Caco-2 (cell line): ENCODE measurements around the gene ALG9. TPM values are rescaled to one million over a fixed set of nuclear protein-coding genes. Genes with fewer than 3 reads are reported as not detected.

Experiments used
- BruUV-seq: library from RNA; stranded (reverse); fragments of 400-500 nt; replicated peaks from 2 replicates; lab custom pipeline; 2021; lab: Mats Ljungman, UMichigan
- CTCF ChIA-PET: fragments of 300-600 bp; sonication (Branson Sonifier 250); formaldehyde crosslinking; loops from one replicate; lab custom pipeline; 2022; ENCODE audit warnings: antibody characterized with exemption; lab: Charles Lee
- POLR2A ChIA-PET: fragments of 300-600 bp; sonication (Branson Sonifier 250); formaldehyde crosslinking; loops from one replicate; lab custom pipeline; 2022; ENCODE audit warnings: antibody characterized with exemption; lab: Charles Lee
- DNase-seq, 2 experiments: peaks; one replicate each; pipeline versions ENCODE4 v3.0.0 to v3.0.0-alpha.2; 2020 to 2022
- H3K27me3 ChIP-seq: replicated peaks from 2 replicates; pipeline ENCODE4 v1.6.0; 2011; ENCODE audit warnings: low read length; ENCODE audit not compliant: control insufficient read depth, insufficient read depth
- H3K36me3 ChIP-seq: 2 replicates; pipeline ENCODE4 v1.5.1; 2011; ENCODE audit warnings: low read length; ENCODE audit not compliant: control insufficient read depth, insufficient read depth
- H3K4me1 ChIP-seq: fragments of 250-450 bp; sonication (Bioruptor Pico); 2 replicates; pipeline ENCODE4 v1.5.1; 2020; ENCODE audit warnings: mild to moderate bottlenecking
- H3K4me3 ChIP-seq: 2 replicates; pipeline ENCODE4 v1.5.1; 2011; ENCODE audit warnings: low read depth, mild to moderate bottlenecking, control low read depth, low read length
- H3K9me3 ChIP-seq: fragments of 250-450 bp; sonication (Bioruptor Pico); 2 replicates; pipeline ENCODE4 v1.5.1; 2020; ENCODE audit warnings: mild to moderate bottlenecking, moderate library complexity
- H3K27ac Mint-ChIP-seq: one replicate; pipeline ENCODE4 v1.8.0; 2022; ENCODE audit warnings: mixed read lengths; ENCODE audit not compliant: unreplicated experiment
- H3K27me3 Mint-ChIP-seq: one replicate; pipeline ENCODE4 v1.8.0; 2022; ENCODE audit warnings: mixed read lengths; ENCODE audit not compliant: insufficient read depth, unreplicated experiment
- H3K36me3 Mint-ChIP-seq: one replicate; pipeline ENCODE4 v1.8.0; 2022; ENCODE audit warnings: mild to moderate bottlenecking, mixed read lengths; ENCODE audit not compliant: insufficient read depth, unreplicated experiment
- H3K4me1 Mint-ChIP-seq: one replicate; pipeline ENCODE4 v1.8.0; 2022; ENCODE audit warnings: low read depth, mixed read lengths; ENCODE audit not compliant: unreplicated experiment
- H3K4me3 Mint-ChIP-seq: one replicate; pipeline ENCODE4 v1.8.0; 2022; ENCODE audit warnings: mild to moderate bottlenecking, moderate library complexity, mixed read lengths; ENCODE audit not compliant: unreplicated experiment
- H3K9me3 Mint-ChIP-seq: one replicate; pipeline ENCODE4 v1.8.0; 2022; ENCODE audit warnings: mixed read lengths; ENCODE audit not compliant: unreplicated experiment
- intact Hi-C: fragments of 100-400 bp; cut with micrococcal nuclease; formaldehyde crosslinking; loops from one replicate; pipeline ENCODE4 v1.10.0; 2022; ENCODE audit not compliant: unreplicated experiment
- total RNA-seq: library from RNA; stranded (reverse); gene quantifications from 2 replicates; pipeline ENCODE4 v1.2.3, GENCODE V29; 2022
- TF ChIP-seq, protein P1 (sequence below), 2 experiments: fragments of 200-600 bp in 1 of 2; IDR thresholded peaks; 1 replicate in 1 of 2; 2 replicates in 1 of 2; pipeline versions ENCODE4 v1.5.1 to v1.8.0; 2011 to 2022; ENCODE audit warnings: antibody characterized with exemption in 1 of 2, control low read depth in 1 of 2, inconsistent platforms in 1 of 2, low read depth in 1 of 2, low read length in 1 of 2, mild to moderate bottlenecking in 1 of 2, moderate library complexity in 1 of 2; ENCODE audit not compliant: insufficient read depth in 1 of 2, severe bottlenecking in 1 of 2, unreplicated experiment in 1 of 2

ALG9 gene
- total RNA-seq, 1 experiment from 2014 or later: 57.4 TPM

DNA sequence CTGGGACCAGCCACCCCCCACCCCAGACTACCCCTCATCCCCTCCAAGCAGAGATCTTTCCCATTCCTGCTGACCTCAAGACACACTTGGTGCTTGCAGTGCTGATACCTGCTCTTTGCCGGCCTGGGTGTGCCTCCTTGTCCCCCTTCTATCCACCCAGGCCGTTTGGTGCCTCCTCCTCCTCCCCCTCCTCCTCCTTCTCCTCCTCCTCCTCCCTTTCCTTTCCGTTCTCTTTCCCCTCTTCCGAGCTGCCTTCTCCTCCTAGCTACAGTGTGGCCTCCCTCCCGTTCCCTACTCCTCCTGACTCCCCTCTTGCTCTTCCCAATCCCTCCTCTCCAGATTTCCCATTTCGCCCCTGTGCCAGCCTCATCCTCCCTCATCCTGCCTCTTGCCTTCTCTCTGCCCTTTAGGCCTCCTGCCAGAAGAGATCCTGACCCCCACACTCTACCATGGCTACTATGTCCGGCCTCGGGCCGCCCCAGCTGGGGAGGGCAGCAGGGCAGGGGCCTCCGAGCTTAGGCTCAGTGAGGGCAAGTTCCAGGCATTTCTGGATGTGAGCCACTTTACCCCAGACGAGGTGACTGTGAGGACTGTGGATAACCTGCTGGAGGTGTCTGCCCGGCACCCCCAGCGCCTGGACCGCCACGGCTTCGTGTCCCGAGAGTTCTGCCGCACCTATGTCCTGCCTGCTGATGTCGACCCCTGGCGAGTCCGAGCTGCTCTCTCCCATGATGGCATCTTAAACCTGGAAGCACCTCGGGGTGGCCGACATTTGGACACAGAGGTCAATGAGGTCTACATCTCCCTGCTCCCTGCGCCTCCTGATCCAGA lies 41.9 kb upstream of the ALG9 start:
- Histone ChIP-seq H3K36me3 (no peaks in the 10 kb centered on the region), H3K4me3 (no peak overlapping the region), H3K27me3 (no peaks in the 10 kb centered on the region), H3K9me3 (no peaks in the 10 kb centered on the region), H3K4me1 (peaks cover 18% of the 10 kb centered on the region)
- ChIA-PET CTCF (interaction anchor here (0.6 to 1.5 kb wide), 4 partner anchors 10 to 181 kb away, joined by 3 to 7 read pairs (median 4); no protein-coding TSS in a partner anchor), POLR2A (no interaction called here)
- TF ChIP-seq, protein P1, sequence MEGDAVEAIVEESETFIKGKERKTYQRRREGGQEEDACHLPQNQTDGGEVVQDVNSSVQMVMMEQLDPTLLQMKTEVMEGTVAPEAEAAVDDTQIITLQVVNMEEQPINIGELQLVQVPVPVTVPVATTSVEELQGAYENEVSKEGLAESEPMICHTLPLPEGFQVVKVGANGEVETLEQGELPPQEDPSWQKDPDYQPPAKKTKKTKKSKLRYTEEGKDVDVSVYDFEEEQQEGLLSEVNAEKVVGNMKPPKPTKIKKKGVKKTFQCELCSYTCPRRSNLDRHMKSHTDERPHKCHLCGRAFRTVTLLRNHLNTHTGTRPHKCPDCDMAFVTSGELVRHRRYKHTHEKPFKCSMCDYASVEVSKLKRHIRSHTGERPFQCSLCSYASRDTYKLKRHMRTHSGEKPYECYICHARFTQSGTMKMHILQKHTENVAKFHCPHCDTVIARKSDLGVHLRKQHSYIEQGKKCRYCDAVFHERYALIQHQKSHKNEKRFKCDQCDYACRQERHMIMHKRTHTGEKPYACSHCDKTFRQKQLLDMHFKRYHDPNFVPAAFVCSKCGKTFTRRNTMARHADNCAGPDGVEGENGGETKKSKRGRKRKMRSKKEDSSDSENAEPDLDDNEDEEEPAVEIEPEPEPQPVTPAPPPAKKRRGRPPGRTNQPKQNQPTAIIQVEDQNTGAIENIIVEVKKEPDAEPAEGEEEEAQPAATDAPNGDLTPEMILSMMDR (IDR thresholded peaks at IDR 0.05; ENCODE audit: insufficient read depth in 1 of 2, low read depth in 1 of 2, low read length in 1 of 2, severe bottlenecking in 1 of 2, unreplicated experiment in 1 of 2): no peak
- Mint-ChIP-seq H3K27ac (no peak overlapping the region), H3K9me3 (no peaks in the 10 kb centered on the region), H3K27me3 (no peaks in the 10 kb centered on the region), H3K4me1 (peaks cover 13% of the 10 kb centered on the region), H3K4me3 (no peak overlapping the region), H3K36me3 (no peaks in the 10 kb centered on the region)
- no peak for DNase-seq
- intact Hi-C loops: no loop called here
- BruUV-seq: no TSS peak

DNA sequence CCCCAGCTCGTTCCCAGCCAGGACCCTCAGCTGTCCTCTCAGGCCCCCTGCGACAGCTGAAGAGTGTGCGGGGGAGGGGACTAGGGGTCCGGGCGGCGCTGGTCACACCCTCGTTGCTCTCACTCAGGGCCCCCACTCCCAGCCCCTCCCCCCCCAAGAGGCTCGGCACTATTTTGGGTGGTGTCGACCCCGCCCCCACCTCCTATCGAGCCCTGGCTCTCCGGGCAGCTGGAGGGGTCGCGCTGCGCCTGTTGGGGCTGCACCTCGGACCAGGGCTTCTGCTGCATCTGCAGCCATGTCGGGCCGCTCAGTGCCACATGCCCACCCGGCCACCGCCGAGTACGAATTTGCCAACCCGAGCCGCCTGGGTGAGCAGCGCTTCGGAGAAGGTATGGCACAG lies 41.2 kb upstream of the ALG9 start, which contains the start of gene HSPB2:
HSPB2 (plus strand) TSS at position 200 of the 400 bp plus-strand sequence; CDS start at position 296, 96 bp downstream.
- CTCF ChIA-PET: no interaction called here
- H3K27ac Mint-ChIP-seq: no peak within 1 kb of the TSS
- Histone ChIP-seq H3K36me3 (no peaks in the 10 kb centered on the region), H3K27me3 (no peaks in the 10 kb centered on the region), H3K9me3 (no peaks in the 10 kb centered on the region), H3K4me1 (peaks cover 12% of the 10 kb centered on the region), H3K4me3 (no peak within 1 kb of the TSS)
- TF ChIP-seq, protein P1 (IDR thresholded peaks at IDR 0.05; ENCODE audit: insufficient read depth in 1 of 2, low read depth in 1 of 2, low read length in 1 of 2, severe bottlenecking in 1 of 2, unreplicated experiment in 1 of 2): no peak
- POLR2A ChIA-PET: no interaction called here
- BruUV-seq: no TSS peak
- H3K9me3 Mint-ChIP-seq: no peaks in the 10 kb centered on the region
- H3K4me3 Mint-ChIP-seq: no peak within 1 kb of the TSS
- H3K36me3 Mint-ChIP-seq: no peaks in the 10 kb centered on the region
- H3K4me1 Mint-ChIP-seq: peaks cover 7% of the 10 kb centered on the region
- H3K27me3 Mint-ChIP-seq: no peaks in the 10 kb centered on the region
- intact Hi-C loops: no loop called here
- no peak for DNase-seq

DNA sequence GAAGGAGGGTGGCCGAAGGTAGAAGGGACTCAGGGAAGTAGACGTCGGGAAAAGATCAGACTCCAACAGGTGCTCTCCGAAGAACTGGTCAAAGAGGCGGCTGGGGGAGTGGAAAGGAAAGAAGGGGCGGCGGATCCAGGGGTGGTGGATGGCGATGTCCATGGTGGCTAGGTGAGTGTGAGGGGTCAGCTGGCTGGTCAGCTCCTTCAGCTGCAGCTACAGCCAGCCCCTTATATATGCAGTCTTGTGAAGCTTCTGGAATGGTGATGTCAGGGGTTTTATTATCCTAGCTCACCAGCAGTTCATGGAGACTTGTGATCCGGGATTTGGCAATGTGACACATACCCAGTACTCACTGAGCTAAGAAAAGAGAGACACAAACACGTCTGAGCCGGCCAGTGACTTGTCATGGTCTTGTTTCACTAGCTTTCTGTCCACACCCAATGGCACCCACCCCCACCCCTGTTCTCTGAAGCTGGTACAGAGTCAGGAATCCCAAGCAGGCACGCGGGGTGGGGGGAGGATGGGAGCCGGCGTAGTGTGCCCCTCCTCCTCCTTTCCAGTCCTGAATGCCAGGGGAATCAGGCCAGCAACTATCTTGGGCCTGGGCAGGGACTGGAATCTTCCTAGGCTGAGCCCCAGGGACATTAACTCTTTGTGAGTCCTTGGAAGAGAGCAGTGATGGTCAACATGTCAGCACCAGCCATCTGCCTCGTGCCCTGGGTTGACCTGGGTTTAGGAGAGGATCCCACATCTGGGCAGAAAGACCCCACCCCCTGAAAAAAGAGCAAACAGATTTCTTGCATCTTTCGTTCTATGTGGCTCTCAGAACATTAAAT lies 40.4 kb upstream of the ALG9 start, which contains the start of gene CRYAB:
CRYAB (minus strand) TSS at position 208 of the 839 bp plus-strand sequence; CDS start at position 162, 46 bp downstream.
- POLR2A ChIA-PET: interaction anchor here (1.0 kb wide), 1 partner anchor 15 kb away, joined by 5 read pairs; no protein-coding TSS in a partner anchor
- no peaks in the 10 kb centered on the region for H3K9me3 Mint-ChIP-seq
- no peaks in the 10 kb centered on the region for H3K36me3 ChIP-seq
- CTCF ChIA-PET: interaction anchor here (0.9 to 1.1 kb wide), 2 partner anchors 15 to 33 kb away, joined by 4 to 6 read pairs; no protein-coding TSS in a partner anchor
- peaks cover 12% of the 10 kb centered on the region for H3K4me1 ChIP-seq
- intact Hi-C loops: no loop called here
- DNase-seq: no peak
- H3K4me1 Mint-ChIP-seq: peaks cover 7% of the 10 kb centered on the region
- no peak within 1 kb of the TSS for H3K4me3 Mint-ChIP-seq
- H3K27me3 Mint-ChIP-seq: no peaks in the 10 kb centered on the region
- H3K36me3 Mint-ChIP-seq: no peaks in the 10 kb centered on the region
- TF ChIP-seq, protein P1 (IDR thresholded peaks at IDR 0.05; ENCODE audit: insufficient read depth in 1 of 2, low read depth in 1 of 2, low read length in 1 of 2, severe bottlenecking in 1 of 2, unreplicated experiment in 1 of 2): no peak
- H3K27me3 ChIP-seq: no peaks in the 10 kb centered on the region
- H3K4me3 ChIP-seq: no peak within 1 kb of the TSS
- no TSS peak for BruUV-seq
- H3K27ac Mint-ChIP-seq: no peak within 1 kb of the TSS
- no peaks in the 10 kb centered on the region for H3K9me3 ChIP-seq
